Stimulated activated CD4-positive, alpha-beta T cell treated with anti-CD3 and anti-CD28 coated beads, TNF-alpha, amount 100 ng/mL, for 24 hours (primary cell): ENCODE data around the gene MTF2.

ENCODE experiments used
- DNase-seq, 3 experiments: peaks; one replicate each; pipeline ENCODE4 v3.0.0-alpha.2; 2020; ENCODE audit warnings: low read depth in 3 of 3

Gene MTF2

GRCh38 chr1:93082313-93082712 is 3.2 kb downstream of the MTF2 start:
- DNase-seq: no peak

GRCh38 chr1:93083979-93084378 is 4.9 kb downstream of the MTF2 start:
- no peak for DNase-seq

- no peak for DNase-seq
These were observed 8.4 kb downstream of the MTF2 start for GRCh38 chr1:93087532-93087931.

DNA sequence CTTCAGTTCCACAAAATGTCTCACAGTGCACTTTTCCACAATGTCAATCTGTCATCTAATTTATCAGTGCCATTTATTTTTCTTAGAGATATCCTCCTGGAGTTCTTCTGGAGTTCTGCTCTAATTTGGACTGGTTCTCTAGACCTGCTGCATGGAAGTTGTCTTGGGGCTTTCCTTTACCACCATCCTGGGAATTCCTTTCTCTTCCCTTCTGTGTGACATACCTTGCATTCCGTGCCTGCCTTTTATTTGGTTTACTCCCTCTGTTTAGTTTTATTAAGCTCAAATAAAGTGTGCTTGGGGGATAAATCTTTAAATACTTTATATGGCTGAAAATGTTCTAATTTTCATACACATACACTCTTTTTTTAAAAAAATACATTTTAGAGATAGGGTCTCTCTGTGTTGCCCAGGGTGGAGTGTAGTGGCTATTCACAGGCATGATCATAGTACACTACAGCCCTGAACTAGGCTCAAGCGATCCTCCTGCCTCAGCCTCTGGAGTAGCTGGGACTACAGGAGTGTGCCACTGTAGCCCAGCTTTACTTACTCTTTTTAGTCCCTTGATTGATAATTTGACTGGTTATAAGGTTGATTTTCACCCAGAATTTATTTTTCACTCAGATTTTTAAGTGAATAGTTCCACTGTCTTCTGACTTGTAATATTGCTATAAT is 14.4 kb downstream of the MTF2 start:
- no peak for DNase-seq

- DNase-seq: no peak
These were observed 16.9 kb downstream of the MTF2 start for GRCh38 chr1:93095804-93096585.

DNA sequence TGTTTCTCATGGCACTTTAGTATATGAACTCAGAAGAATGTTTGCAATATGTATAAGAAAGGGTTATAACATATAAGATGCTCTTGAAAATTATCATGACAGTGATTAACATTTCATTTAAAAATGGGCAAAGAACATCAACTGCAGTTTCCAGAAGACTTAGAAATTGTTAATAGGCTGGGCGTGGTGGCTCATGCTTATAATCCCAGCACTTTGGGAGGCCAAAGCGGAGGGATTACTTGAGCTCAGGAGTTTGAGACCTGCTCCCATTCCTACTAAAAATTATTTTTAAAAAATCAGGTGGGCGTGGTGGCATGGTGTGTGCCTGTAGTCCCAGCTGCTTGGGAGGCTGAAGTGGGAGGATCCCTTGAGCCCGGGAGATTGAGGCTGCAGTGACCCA is 23.1 kb downstream of the MTF2 start:
- no peak for DNase-seq

DNA sequence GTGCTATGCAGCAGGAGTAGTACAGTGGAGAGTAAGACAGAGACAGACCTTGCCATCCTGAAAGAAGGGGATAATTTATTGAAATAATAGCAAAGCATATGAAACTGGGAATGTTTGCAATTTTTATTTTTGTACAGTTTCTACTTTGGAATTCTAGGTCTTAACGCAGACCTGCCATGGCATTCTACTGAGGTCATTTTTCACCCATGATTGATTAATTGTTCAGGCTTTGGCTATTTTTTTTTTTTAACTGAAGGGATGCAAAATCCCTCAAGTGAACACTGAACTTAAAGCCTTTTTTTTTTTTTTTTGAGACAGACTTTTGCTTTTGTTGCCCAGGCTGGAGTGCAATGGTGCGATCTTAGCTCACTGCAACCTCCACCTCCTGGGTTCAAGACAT is 27.1 kb downstream of the MTF2 start:
- no peak for DNase-seq

GRCh38 chr1:93107395-93107794 is 28.3 kb downstream of the MTF2 start:
- DNase-seq: no peak

DNA sequence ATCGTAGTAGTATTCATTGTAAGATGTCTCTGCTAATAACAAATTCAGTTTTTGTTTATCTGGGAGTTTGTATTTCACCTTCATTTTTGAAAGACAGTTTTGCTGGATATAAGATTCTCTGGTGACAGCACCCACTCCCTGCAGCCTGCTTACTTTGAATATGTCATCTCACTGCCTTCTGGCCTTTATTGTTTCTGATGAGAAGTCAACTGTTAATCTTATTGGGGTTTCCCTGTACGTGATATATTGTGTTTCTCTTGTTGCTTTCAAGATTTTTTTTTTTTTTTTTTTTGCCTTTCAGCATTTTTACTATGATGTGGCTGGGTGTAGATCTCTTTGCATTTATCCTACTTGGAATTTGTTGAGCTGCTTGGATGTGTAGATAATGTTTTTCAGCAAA is 29.3 kb downstream of the MTF2 start:
- DNase-seq: no peak

GRCh38 chr1:93109578-93109977 is 30.5 kb downstream of the MTF2 start:
- DNase-seq: no peak

GRCh38 chr1:93111065-93111464 is 32.0 kb downstream of the MTF2 start:
- DNase-seq: no peak

- no peak for DNase-seq
These were observed 32.5 kb downstream of the MTF2 start for GRCh38 chr1:93111561-93111960.

DNA sequence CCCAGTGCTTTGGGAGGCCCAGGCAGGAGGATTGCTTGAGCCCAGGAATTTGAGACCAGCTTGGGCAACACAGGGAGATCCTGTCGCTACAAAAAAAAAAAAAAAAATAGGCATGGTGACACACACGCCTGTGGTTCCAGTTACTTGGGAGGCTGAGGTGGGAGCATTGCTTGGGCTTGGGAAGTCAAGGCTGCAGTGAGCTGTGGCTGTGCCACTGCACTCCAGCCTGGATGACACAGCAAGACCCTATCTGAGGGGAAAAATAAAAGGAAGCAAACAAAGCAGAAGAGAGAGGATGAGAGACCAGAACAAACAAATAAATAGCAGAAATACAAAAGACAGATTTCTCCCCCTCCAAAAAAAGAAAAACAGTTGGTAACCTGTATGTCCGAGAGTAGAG is 34.0 kb downstream of the MTF2 start:
- no peak for DNase-seq

GRCh38 chr1:93114391-93114790 is 35.3 kb downstream of the MTF2 start:
- no peak for DNase-seq

GRCh38 chr1:93120614-93121013 is 41.5 kb downstream of the MTF2 start:
- DNase-seq: no peak

DNA sequence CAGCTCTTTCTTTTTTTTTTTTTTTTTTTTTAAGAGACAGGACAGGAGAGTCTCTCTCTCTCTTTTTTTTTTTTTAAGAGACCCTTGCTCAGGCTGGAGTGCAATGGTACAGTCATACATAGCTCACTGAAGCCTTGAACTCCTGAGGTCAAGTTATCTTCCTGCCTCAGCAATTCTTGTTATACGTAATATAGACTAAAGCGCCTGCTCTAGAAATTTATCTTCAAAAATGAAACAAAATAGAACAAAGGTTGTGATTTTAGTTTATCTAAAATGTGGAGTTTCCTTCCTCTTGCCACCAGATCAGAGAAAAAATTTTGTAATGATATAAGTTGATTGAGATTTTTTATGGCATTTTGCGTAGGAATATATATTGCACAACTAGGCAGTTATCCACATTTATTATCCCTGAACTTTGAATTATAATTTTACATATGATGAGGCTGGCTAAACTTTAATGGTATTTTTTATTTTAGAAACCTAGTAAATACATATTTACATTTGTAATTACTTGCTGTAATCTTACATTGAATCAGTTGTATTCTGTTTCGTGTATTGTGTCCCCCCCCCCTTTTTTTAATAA is 44.2 kb downstream of the MTF2 start:
- no peak for DNase-seq

DNA sequence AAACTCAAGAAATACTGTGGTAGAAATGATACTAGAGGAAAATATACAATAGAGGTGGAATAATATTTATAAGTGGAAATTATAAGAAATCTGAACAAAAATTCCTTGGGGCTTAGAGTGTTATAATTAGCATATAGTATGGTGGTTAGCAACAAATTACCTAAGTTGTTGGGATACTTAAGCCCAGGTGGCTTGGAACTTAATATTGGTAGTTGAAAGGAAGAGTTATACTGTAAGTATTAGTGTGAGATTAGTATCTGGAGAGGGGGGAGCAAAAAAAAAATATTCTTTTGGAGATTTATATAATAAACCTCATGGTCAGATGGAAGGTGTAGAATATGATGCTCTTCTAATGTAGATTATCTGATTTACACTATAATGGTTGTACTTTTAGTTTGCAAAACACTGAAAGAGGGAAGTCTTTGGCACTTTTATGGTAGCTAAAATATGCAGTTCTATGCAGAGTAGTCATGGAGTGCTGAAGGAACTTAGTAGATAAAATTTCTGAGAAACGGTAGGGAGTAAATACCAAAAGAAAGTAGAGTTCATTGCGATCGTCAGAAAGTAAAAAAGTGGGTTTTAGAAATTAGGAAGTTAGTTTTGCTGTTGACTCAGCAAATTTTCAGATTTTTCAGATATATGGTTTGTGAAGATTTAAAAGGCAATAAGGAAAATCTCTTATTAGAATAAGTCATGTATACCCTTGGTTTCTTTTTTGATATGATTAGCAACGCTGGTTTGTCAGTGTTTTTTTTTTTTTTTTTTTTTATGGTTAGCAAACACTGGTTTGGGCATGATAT is 45.7 kb downstream of the MTF2 start:
- DNase-seq: no peak

DNA sequence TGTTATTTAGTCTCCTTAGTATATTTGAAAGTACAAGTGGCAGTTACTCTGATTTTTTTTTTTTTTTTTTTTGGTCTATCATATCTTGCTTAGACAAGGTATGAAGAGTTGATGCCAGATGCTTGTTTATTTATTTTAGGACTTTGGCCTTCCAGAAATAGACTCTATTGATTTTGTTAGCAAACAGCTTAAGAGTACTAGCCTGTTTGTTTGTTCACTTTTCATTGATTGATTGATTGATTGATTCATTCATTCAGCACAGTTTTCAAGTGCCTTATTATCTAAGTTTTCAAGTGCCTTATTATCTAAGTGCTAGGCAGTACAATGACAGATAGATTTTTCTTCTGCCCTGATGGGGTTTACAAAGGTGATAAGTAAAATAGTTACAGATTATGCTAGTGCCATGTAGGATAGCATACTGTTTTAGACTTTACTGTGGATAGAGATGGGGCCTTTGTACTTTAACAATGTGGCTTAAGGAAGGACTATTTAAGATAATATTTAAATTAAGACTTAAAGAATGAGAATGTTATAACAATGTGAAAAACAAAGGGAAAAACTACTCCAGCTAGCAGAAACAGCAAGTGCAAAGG is 50.5 kb downstream of the MTF2 start:
- DNase-seq: no peak

DNA sequence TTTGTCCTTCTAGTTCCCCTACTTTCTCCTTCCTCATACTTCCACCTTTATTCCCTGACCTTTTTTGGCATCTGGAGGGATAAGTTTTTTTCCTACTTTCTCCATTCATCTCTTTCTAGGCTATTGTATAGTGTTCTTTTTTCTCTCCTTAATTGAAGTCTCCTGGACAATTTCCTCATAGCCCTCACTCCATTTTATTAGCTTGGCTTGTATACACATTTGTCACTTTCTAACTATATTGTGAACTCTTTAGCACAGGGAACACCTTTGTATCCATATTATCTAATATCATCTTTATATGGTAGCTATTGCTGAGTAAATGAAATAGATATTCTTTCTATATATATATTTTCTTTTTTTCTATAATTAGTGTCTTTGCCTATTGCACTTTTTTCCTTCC is 53.6 kb downstream of the MTF2 start:
- no peak for DNase-seq

GRCh38 chr1:93136445-93136844 is 57.4 kb downstream of the MTF2 start:
- no peak for DNase-seq

- DNase-seq: no peak
These were observed 58.7 kb downstream of the MTF2 start for GRCh38 chr1:93137604-93138292.
